SK-N-SH (cell line): ENCODE results near the gene OSBPL6. TPM values are rescaled to one million over a fixed set of nuclear protein-coding genes. Genes with fewer than 3 reads are reported as not detected.

ENCODE experiments used
- CTCF ChIA-PET: fragments of 300-600, 350-600 bp; formaldehyde crosslinking; extraction: SDS; loops from one replicate; lab custom pipeline; 2021; lab: Yijun Ruan, JAX
- POLR2A ChIA-PET: fragments of 350-600 bp; sonication (Branson Sonifier 250); formaldehyde crosslinking; extraction: SDS; loops from one replicate; lab custom pipeline; 2020; ENCODE audit warnings: antibody characterized with exemption, inconsistent platforms; lab: Yijun Ruan, JAX
- DNase-seq: peaks from one replicate; pipeline ENCODE4 v3.0.0; 2012
- H2AFZ ChIP-seq: fragments of 200-600 bp; sonication (generic); 2 replicates; pipeline ENCODE4 v1.8.1; 2016; ENCODE audit warnings: antibody characterized with exemption, mild to moderate bottlenecking, low read depth
- H3F3A ChIP-seq: fragments of 200-600 bp; sonication (generic); replicated peaks from 2 replicates; pipeline ENCODE3; 2016; ENCODE audit warnings: antibody characterized with exemption, mild to moderate bottlenecking; ENCODE audit not compliant: insufficient read depth
- H3K27ac ChIP-seq, 2 experiments: fragments of 200-500 bp in 1 of 2; fragments of 200-600 bp in 1 of 2; sonication (Bioruptor generic) in 1 of 2; sonication (generic), shearing (Covaris generic) in 1 of 2; 2 replicates each; pipeline versions ENCODE4 v1.5.1 to v1.6.1; 2014 to 2016; ENCODE audit warnings: low read depth in 2 of 2, inconsistent platforms in 1 of 2, low read length in 1 of 2, mild to moderate bottlenecking in 1 of 2, mixed read lengths in 1 of 2
- H3K27me3 ChIP-seq: fragments of 200-600 bp; sonication (generic), shearing (Covaris generic); 2 replicates; pipeline ENCODE4 v1.6.1; 2016; ENCODE audit warnings: mixed run types; ENCODE audit not compliant: insufficient read depth
- H3K36me3 ChIP-seq, 2 experiments: fragments of 200-500 bp in 1 of 2; fragments of 200-600 bp in 1 of 2; sonication (Bioruptor generic) in 1 of 2; sonication (generic) in 1 of 2; replicated peaks in 1 of 2; 2 replicates each; pipeline versions ENCODE3 to v1.5.1; 2014 to 2016; ENCODE audit warnings: low read length in 1 of 2, mild to moderate bottlenecking in 1 of 2; ENCODE audit not compliant: insufficient read depth in 2 of 2, control insufficient read depth in 1 of 2
- H3K4me1 ChIP-seq, 2 experiments: fragments of 200-500 bp in 1 of 2; fragments of 200-600 bp in 1 of 2; sonication (Bioruptor generic) in 1 of 2; sonication (generic), shearing (Covaris generic) in 1 of 2; 2 replicates each; pipeline versions ENCODE4 v1.5.1 to v1.6.1; 2014 to 2016; ENCODE audit warnings: low read depth in 1 of 2, low read length in 1 of 2, mixed run types in 1 of 2; ENCODE audit not compliant: insufficient read depth in 2 of 2, control insufficient read depth in 1 of 2
- H3K4me2 ChIP-seq: fragments of 200-600 bp; sonication (generic), shearing (Covaris generic); 2 replicates; pipeline ENCODE4 v1.6.1; 2017; ENCODE audit warnings: mixed run types
- H3K4me3 ChIP-seq, 2 experiments: fragments of 200-500 bp in 1 of 2; fragments of 200-600 bp in 1 of 2; sonication (Bioruptor generic) in 1 of 2; sonication (generic), shearing (Covaris generic) in 1 of 2; 2 replicates each; pipeline versions ENCODE4 v1.5.1 to v1.8.1; 2014 to 2016; ENCODE audit warnings: low read depth in 2 of 2, inconsistent platforms in 1 of 2, low read length in 1 of 2, mild to moderate bottlenecking in 1 of 2, mixed read lengths in 1 of 2, moderate library complexity in 1 of 2
- H3K79me2 ChIP-seq: fragments of 200-600 bp; sonication (generic); 2 replicates; pipeline ENCODE4 v1.8.1; 2017; ENCODE audit warnings: mild to moderate bottlenecking; ENCODE audit not compliant: insufficient read depth
- H3K9ac ChIP-seq: fragments of 200-600 bp; sonication (generic); 2 replicates; pipeline ENCODE4 v1.6.1; 2017; ENCODE audit warnings: mixed run types
- H3K9me2 ChIP-seq: fragments of 200-600 bp; sonication (generic); 2 replicates; pipeline ENCODE4 v1.6.1; 2017; ENCODE audit warnings: mixed run types
- H3K9me3 ChIP-seq: fragments of 200-600 bp; sonication (generic); 2 replicates; pipeline ENCODE4 v1.6.1; 2017; ENCODE audit warnings: mixed run types, mild to moderate bottlenecking, moderate library complexity
- H4K20me1 ChIP-seq: fragments of 200-600 bp; sonication (generic); 2 replicates; pipeline ENCODE4 v1.6.1; 2017; ENCODE audit warnings: mild to moderate bottlenecking, mixed run types; ENCODE audit not compliant: insufficient read depth
- CHD2 ChIP-seq: fragments of 150-350 bp; IDR thresholded peaks from 2 replicates; pipeline ENCODE4 v1.6.1; 2018; ENCODE audit warnings: low read length; ENCODE audit not compliant: partially characterized antibody
- FOSL2 ChIP-seq: IDR thresholded peaks from 2 replicates; pipeline ENCODE4 v1.4.0; 2012; ENCODE audit warnings: low read depth, mild to moderate bottlenecking, moderate library complexity, borderline replicate concordance
- FOXJ3 ChIP-seq: sonication (generic); formaldehyde crosslinking; IDR thresholded peaks from 2 replicates; pipeline ENCODE4 v1.5.1; 2020; ENCODE audit warnings: mild to moderate bottlenecking, missing genetic modification reagents
- GABPA ChIP-seq: IDR thresholded peaks from 2 replicates; pipeline ENCODE4 v1.4.0; 2012; ENCODE audit warnings: low read depth, mild to moderate bottlenecking
- MEF2A ChIP-seq: IDR thresholded peaks from 2 replicates; pipeline ENCODE4 v1.4.0; 2012; ENCODE audit warnings: low read depth, borderline replicate concordance
- MXI1 ChIP-seq: IDR thresholded peaks from 2 replicates; pipeline ENCODE4 v1.6.1; 2012; ENCODE audit warnings: mild to moderate bottlenecking, low read depth, low read length, improper control_type of control experiment
- NFIC ChIP-seq: IDR thresholded peaks from 2 replicates; pipeline ENCODE4 v1.4.0; 2012; ENCODE audit warnings: borderline replicate concordance
- NRF1 ChIP-seq: IDR thresholded peaks from 2 replicates; pipeline ENCODE4 v1.6.1; 2012; ENCODE audit warnings: low read depth, mild to moderate bottlenecking, low read length
- RFX5 ChIP-seq: IDR thresholded peaks from 2 replicates; pipeline ENCODE4 v1.6.1; 2012; ENCODE audit warnings: mild to moderate bottlenecking, improper control_type of control experiment, low read length
- RXRA ChIP-seq: IDR thresholded peaks from 2 replicates; pipeline ENCODE4 v1.4.0; 2012; ENCODE audit warnings: low read depth, mild to moderate bottlenecking, borderline replicate concordance
- SIN3A ChIP-seq: IDR thresholded peaks from 2 replicates; pipeline ENCODE4 v1.6.1; 2012; ENCODE audit warnings: low read depth, mild to moderate bottlenecking, low read length, moderate library complexity, borderline replicate concordance
- SMC3 ChIP-seq: IDR thresholded peaks from 2 replicates; pipeline ENCODE4 v1.6.1; 2012; ENCODE audit warnings: low read depth, low read length, improper control_type of control experiment
- WGBS: methylation state at CpG from one replicate; pipeline ENCODE4 v1.1.6; 2017; ENCODE audit warnings: low lambda C conversion rate; 5-methylcytosine and 5-hydroxymethylcytosine counted together
- polyA plus RNA-seq, 3 experiments: library from polyadenylated mRNA; depleted of rRNA; stranded (reverse); fragments of >200 nt; gene quantifications; 2 replicates each; pipeline ENCODE4 v1.2.3, GENCODE V29; 2012
- TF ChIP-seq, protein P1 (sequence below): IDR thresholded peaks from 2 replicates; pipeline ENCODE4 v1.6.1; 2012; ENCODE audit warnings: mild to moderate bottlenecking, low read depth, low read length, moderate library complexity
- TF ChIP-seq, protein P2 (sequence below): IDR thresholded peaks from 2 replicates; pipeline ENCODE4 v1.4.0; 2012; ENCODE audit warnings: low read depth
- TF ChIP-seq, protein P3 (sequence below): fragments of 150-350 bp; IDR thresholded peaks from 2 replicates; pipeline ENCODE4 v1.6.1; 2016; ENCODE audit warnings: mild to moderate bottlenecking, low read depth, low read length

Gene OSBPL6
- polyA plus RNA-seq, 1 of the 3 experiments (the other 2 are of a cell fraction), result 2.7 TPM

DNA sequence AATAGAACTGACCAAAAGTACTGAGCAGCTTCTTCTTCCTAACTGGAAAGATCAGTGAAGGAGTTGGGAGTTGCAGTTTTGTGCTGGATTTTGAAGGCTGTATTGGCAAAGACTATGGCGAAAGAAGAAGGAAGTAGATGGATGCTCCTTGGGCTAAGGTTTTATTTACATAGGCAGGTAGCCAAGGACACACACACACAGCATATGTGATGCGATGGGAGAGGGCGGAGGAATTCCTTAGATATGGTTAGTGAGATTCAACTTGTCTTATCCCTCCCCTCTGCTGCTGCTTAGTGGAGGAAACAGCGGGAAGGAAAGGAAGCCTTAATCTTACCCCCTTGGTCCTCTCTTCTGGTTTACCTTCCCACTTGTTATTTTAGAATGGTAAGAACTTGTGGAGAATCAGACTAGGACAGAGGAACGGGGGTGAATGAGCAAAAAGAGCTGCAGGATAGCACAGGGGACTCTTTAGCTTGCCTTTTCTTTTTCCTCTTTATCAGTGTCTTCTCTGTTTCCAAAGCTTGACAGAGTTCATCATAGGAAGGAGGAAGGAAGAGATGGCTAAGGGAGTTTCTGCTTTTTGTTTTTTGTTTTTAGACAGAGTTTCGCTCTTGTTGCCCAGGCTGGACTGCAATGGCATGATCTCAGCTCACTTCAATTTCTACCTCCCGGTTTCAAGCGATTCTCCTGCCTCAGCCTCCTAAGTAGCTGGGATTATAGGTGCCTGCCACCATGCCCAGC lies 87.9 kb downstream of the OSBPL6 start:
- H4K20me1 ChIP-seq, result no peaks in the 10 kb centered on the region
- peaks cover 22% of the 10 kb centered on the region for H3F3A ChIP-seq
- TF ChIP-seq FOSL2 (no peak), SMC3 (no peak), RXRA (no peak), NFIC (peak; percentile 51; the same call in 1 of the 2 replicates)
- TF ChIP-seq, protein P1, sequence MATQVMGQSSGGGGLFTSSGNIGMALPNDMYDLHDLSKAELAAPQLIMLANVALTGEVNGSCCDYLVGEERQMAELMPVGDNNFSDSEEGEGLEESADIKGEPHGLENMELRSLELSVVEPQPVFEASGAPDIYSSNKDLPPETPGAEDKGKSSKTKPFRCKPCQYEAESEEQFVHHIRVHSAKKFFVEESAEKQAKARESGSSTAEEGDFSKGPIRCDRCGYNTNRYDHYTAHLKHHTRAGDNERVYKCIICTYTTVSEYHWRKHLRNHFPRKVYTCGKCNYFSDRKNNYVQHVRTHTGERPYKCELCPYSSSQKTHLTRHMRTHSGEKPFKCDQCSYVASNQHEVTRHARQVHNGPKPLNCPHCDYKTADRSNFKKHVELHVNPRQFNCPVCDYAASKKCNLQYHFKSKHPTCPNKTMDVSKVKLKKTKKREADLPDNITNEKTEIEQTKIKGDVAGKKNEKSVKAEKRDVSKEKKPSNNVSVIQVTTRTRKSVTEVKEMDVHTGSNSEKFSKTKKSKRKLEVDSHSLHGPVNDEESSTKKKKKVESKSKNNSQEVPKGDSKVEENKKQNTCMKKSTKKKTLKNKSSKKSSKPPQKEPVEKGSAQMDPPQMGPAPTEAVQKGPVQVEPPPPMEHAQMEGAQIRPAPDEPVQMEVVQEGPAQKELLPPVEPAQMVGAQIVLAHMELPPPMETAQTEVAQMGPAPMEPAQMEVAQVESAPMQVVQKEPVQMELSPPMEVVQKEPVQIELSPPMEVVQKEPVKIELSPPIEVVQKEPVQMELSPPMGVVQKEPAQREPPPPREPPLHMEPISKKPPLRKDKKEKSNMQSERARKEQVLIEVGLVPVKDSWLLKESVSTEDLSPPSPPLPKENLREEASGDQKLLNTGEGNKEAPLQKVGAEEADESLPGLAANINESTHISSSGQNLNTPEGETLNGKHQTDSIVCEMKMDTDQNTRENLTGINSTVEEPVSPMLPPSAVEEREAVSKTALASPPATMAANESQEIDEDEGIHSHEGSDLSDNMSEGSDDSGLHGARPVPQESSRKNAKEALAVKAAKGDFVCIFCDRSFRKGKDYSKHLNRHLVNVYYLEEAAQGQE, result no peak
- TF ChIP-seq, protein P2, sequence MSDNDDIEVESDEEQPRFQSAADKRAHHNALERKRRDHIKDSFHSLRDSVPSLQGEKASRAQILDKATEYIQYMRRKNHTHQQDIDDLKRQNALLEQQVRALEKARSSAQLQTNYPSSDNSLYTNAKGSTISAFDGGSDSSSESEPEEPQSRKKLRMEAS, result no peak
- TF ChIP-seq, all 33 proteins: peak for 1
- H3K4me1 ChIP-seq, result peaks cover 4 to 23% of the 10 kb centered on the region in 2 experiments; a peak in 3 of 4 replicates
- no peaks in the 10 kb centered on the region for H3K36me3 ChIP-seq
- H3K9me2 ChIP-seq, result no peaks in the 10 kb centered on the region
- no peak overlapping the region for H3K9ac ChIP-seq
- 0 out of 4 replicates have a peak overlapping the region, but pooled peaks of 1 of the 2 experiments have one; percentile 1 for H3K27ac ChIP-seq
- DNase-seq, result no peak
- CTCF ChIA-PET, result interaction anchor here (0.7 to 2.0 kb wide), 5 partner anchors 8 to 149 kb away, joined by 3 to 4 read pairs (median 3); no protein-coding TSS in a partner anchor
- 0 out of 2 replicates have a peak overlapping the region, but pooled peaks have one; percentile 26 for H3K4me2 ChIP-seq
- WGBS, result 85% methylated on average over 8 of the region's 8 CpGs
- no peaks in the 10 kb centered on the region for H3K9me3 ChIP-seq
- no peak overlapping the region for H2AFZ ChIP-seq
- H3K79me2 ChIP-seq, result no peaks in the 10 kb centered on the region; the same call in 1 of the 2 replicates
- POLR2A ChIA-PET, result no interaction called here
- H3K4me3 ChIP-seq, result no peak overlapping the region
- no peaks in the 10 kb centered on the region for H3K27me3 ChIP-seq

DNA sequence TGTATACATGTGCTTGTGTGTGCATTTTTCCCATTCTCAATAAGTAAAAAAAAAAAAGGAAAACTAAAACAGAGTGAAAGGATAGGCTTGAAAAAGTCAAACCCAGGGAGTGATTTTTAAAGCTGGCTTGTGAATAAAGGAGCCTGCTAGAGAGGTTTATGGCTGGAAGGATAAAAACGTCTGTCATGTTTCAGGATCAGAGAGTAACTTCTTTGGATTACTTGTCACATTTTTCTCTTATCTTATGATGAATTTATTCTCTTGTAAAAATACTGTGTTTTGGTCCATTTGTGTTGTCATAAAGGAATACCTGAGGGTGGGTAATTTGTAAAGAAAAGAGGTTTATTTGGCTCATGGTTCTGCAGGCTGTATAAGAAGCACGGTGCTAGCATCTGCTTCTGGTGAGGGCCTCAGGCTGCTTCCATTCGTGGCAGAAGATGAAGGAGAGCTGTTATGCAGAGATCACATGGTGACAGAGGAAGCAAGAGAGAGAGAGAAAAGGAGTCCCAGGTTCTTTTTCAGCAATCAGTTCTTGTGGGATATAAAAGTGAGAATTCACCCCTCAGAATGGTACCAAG lies 89.1 kb downstream of the OSBPL6 start:
- H3K27me3 ChIP-seq, result no peaks in the 10 kb centered on the region
- ChIA-PET CTCF (interaction anchor here (0.9 to 1.0 kb wide), 2 partner anchors 9 to 20 kb away, joined by 3 read pairs; no protein-coding TSS in a partner anchor), POLR2A (no interaction called here)
- no peak overlapping the region for H3K4me2 ChIP-seq
- DNase-seq, result no peak
- H3K36me3 ChIP-seq, result no peaks in the 10 kb centered on the region
- no peak overlapping the region for H3K4me3 ChIP-seq
- 92% methylated on average over 3 of the region's 3 CpGs for WGBS
- no peaks in the 10 kb centered on the region for H4K20me1 ChIP-seq
- H3K79me2 ChIP-seq, result no peaks in the 10 kb centered on the region; the same call in 1 of the 2 replicates
- H3K9me2 ChIP-seq, result no peaks in the 10 kb centered on the region
- H3K27ac ChIP-seq, result no peak overlapping the region
- H3F3A ChIP-seq, result peaks cover 17% of the 10 kb centered on the region
- H3K9ac ChIP-seq, result no peak overlapping the region
- H3K9me3 ChIP-seq, result no peaks in the 10 kb centered on the region
- H3K4me1 ChIP-seq, result peaks cover 4 to 13% of the 10 kb centered on the region in 2 experiments; a peak in 3 of 4 replicates
- no peak for TF ChIP-seq SIN3A
- no peak for TF ChIP-seq RFX5
- TF ChIP-seq NFIC, result no peak
- no peak for TF ChIP-seq MEF2A
- no peak for TF ChIP-seq NRF1
- TF ChIP-seq, protein P3, sequence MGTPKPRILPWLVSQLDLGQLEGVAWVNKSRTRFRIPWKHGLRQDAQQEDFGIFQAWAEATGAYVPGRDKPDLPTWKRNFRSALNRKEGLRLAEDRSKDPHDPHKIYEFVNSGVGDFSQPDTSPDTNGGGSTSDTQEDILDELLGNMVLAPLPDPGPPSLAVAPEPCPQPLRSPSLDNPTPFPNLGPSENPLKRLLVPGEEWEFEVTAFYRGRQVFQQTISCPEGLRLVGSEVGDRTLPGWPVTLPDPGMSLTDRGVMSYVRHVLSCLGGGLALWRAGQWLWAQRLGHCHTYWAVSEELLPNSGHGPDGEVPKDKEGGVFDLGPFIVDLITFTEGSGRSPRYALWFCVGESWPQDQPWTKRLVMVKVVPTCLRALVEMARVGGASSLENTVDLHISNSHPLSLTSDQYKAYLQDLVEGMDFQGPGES, result no peak
- no peak for TF ChIP-seq MXI1
- TF ChIP-seq GABPA, result no peak
- no peak for TF ChIP-seq CHD2
- no peak for TF ChIP-seq FOXJ3 (CRISPR knock-in tag)
- TF ChIP-seq, protein P1, result no peak
- no peak overlapping the region for H2AFZ ChIP-seq
